Stimulated activated CD4-positive, alpha-beta T cell treated with anti-CD3 and anti-CD28 coated beads, Interleukin-12 subunit alpha, Interleukin-12 subunit beta, amount 100 ng/mL, for 48 hours (primary cell): ENCODE results near the gene FBLN2.
A peak's percentile ranks its signal among the peaks of the same experiment; 100 is the strongest.

Experiments used
- DNase-seq, 3 donors: peaks; one replicate each; pipeline ENCODE4 v3.0.0-alpha.2; 2020; ENCODE audit warnings: low read depth in 2 of 3, low spot score in 1 of 3

FBLN2 gene

GRCh38 chr3:13565581-13566452, 16.9 kb downstream of the FBLN2 start:
- no peak for DNase-seq

GRCh38 chr3:13566453-13566748, 17.5 kb downstream of the FBLN2 start:
- DNase-seq: no peak

- DNase-seq: no peak
These were observed 17.9 kb downstream of the FBLN2 start for GRCh38 chr3:13566769-13567310.

GRCh38 chr3:13567684-13568514, 19.0 kb downstream of the FBLN2 start:
- no peak for DNase-seq

GRCh38 chr3:13568515-13569028, 19.6 kb downstream of the FBLN2 start:
- DNase-seq: no peak

- DNase-seq: no peak
These were observed 20.3 kb downstream of the FBLN2 start for GRCh38 chr3:13569201-13569600.

- no peak for DNase-seq
These were observed 20.9 kb downstream of the FBLN2 start for GRCh38 chr3:13569641-13570390.

GRCh38 chr3:13570391-13571194, 21.7 kb downstream of the FBLN2 start:
- no peak for DNase-seq

GRCh38 chr3:13571264-13571663, 22.3 kb downstream of the FBLN2 start:
- DNase-seq: no peak

- no peak for DNase-seq
These were observed 23.2 kb downstream of the FBLN2 start for GRCh38 chr3:13571831-13572750.

- DNase-seq: no peak
These were observed 24.1 kb downstream of the FBLN2 start for GRCh38 chr3:13572926-13573623.

GRCh38 chr3:13574083-13574797, 25.3 kb downstream of the FBLN2 start:
- DNase-seq: no peak

GRCh38 chr3:13574798-13575451, 26.0 kb downstream of the FBLN2 start:
- DNase-seq: peak; percentile 8 to 14 (median 9)

GRCh38 chr3:13575459-13576061, 26.6 kb downstream of the FBLN2 start:
- DNase-seq: no peak

GRCh38 chr3:13577181-13578121, 28.5 kb downstream of the FBLN2 start:
- no peak for DNase-seq

- DNase-seq: no peak
These were observed 29.3 kb downstream of the FBLN2 start for GRCh38 chr3:13578251-13578650.
